Activated CD4-positive, alpha-beta T cell treated with anti-CD3 and anti-CD28 coated beads, Interleukin-10, Interleukin-2, amounts not matched to agents 100 ng/mL and 50 ng/mL, durations not matched to agents 16 hours and 8 hours (primary cell): Measurements from ENCODE around the gene RMC1.
"Not testable (repeated sequence)": the region's sequence is repeated elsewhere in the genome, so short reads cannot be mapped to it uniquely, and the experiment has no call there.

Source experiments
- DNase-seq: peaks from one replicate; pipeline ENCODE4 v3.0.0-alpha.2; 2020

The RMC1 gene

GRCh38 chr18:23536204-23536603, 32.9 kb downstream of the RMC1 start:
- no peak for DNase-seq

DNA sequence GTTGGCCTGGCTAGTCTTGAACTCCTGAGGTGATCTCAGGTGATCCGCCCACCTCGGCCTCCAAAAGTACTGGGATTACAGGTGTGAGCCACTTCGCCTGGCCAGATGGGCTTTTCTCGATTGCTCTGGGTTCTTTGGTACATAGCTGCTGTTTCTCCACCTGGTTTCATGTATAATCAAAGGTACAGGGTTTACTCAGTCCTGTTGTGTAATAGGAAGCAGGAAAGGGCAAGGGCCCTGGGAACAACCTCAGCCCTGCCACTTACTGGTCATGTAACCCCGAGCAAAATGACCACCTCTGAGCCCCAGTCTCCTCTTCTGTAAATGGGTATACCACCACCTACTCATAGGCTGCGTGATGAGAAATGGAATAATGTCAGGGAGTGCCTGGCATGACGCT, 34.0 kb downstream of the RMC1 start:
- no peak for DNase-seq

GRCh38 chr18:23538001-23538400, 34.7 kb downstream of the RMC1 start:
- DNase-seq = no peak

GRCh38 chr18:23538870-23539269, 35.6 kb downstream of the RMC1 start:
- DNase-seq = no peak

DNA sequence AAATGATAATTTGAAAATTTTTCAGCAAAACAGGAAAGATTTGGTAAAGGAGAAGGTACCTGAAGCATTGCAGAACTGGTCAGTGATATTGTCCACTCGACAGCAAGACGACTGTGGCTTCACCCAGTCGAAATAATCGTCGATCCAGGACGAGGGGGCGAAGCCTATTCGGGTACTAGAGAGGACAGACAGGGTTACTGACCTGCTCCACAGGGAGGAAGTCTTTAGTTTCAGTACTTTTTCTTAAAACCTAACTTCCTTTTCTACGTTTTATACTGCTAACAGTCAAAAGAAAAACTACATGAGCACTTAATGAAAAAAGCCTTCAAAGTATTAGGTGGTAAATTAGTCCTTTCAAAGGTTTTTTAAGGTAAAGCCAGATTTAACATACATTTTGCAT, 36.0 kb downstream of the RMC1 start:
- DNase-seq = no peak

GRCh38 chr18:23539911-23540525, 36.7 kb downstream of the RMC1 start:
- DNase-seq = no peak

DNA sequence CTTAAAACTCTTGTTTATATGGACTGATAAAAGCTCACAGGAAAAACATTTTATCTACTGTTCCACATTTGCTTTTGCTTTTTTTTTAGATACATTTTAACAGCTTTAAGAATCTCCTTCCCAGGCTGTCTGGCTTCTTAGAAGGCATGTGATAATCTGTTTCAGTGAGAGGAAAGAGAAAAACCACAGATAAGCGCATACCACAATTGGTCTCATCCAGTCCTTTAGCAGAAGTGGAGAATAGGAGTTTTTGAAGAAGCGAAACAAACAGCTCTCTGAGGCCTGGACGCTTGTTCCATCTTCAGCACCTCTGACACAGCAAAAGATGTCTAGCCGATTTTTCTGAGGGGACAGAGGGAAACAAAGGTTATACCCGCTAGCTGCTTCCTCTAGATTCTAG, 37.6 kb downstream of the RMC1 start:
- peak; percentile 63 for DNase-seq

DNA sequence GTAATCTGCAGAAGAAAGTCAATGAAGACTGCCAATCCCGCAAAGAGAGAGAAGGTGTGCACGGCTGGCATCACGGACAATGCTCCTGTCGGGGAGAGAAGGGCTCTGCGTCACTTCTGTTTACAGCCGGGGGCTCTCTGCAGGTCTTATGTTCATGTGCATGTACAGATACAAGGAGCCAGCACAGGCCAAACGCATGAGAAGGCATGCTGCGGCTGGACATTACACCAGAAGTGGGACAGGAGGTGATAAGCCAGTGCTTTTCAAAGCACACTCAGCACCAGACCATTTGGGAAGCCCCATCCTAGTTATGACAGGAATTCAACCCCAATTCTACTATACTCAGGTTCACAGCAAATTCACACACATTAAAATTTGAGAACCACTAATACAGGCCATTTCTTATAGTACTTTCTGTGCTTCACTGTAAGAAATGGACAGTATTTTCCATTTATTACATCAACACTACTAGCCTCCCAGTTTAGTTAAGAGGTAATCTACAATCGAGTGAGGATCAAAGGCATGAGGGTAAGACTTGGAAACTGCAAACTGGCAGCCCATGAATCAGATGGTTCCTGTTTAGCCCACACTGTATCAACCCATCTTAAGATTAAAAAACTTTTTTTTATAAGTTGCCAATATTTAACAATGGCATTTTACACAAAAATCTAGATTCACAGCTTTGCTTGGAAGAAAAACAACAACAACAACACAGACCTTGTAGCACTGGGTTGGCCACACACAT, 38.2 kb downstream of the RMC1 start:
- no peak for DNase-seq

GRCh38 chr18:23542461-23542860, 39.1 kb downstream of the RMC1 start:
- no peak for DNase-seq

DNA sequence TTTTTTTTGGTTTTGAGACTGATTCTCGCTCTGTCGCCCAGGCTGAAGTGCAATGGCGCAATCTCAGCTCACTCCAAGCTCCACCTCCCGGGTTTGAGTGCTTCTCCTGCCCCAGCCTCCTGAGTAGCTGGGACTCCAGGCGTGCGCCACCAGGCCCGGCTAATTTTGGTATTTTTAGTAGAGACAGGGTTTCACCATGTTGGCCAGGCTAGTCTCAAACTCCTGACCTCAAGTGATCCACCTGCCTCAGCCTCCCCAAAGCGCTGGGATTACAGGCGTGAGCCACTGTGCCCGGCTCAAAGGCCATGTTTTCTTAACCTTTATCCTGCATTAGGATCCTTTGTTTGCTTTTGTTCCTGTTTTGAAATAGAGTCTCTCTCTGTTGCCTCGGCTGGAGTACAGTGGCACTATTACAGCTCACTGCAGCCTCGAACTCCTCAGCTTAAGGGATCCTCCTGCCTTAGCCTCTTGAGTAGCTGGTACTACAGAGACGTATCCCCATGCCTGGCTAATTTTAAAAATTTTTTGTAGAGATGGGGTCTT, 42.0 kb downstream of the RMC1 start:
- DNase-seq = no peak

GRCh38 chr18:23547306-23547705, 44.0 kb downstream of the RMC1 start:
- DNase-seq = no peak

DNA sequence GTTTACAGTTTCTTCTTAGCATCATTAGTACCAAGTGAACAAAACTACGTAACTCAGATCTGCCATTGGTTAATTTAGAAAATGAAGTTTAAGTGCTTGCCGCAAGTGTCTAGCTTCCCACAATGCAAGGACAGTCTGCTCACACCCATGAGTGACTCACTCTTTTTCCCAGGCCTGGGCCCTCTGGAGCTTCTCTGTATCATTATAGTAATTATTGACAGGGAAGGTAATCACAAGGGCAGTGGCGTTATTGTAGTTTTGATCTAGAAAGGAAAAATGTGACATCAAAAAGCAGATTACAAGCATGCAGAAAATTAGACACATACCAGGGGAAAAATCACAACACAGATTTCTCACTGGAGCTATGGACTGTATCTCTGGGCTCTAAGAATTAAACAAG, 44.5 kb downstream of the RMC1 start:
- DNase-seq = no peak

- DNase-seq = no peak
Observed at GRCh38 chr18:23548275-23548674, 45.0 kb downstream of the RMC1 start.

DNA sequence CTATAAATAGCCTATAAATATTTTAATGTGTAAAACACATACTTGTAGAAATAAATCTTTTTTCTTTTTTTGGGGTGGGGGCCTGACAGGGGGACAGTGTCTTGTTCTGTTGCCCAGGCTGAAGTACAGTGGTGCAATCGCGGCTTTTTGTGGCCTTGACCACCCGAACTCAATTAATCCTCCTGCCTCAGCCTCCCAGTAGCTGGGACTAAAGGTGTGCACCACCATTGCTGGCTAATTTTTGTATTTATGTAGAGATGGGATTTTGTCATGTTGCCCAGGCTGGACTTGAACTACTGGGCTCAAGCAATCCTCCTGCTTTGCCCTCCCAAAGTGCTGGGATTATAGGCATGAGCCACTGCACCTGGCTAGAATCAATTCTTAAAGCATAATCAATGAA, 45.4 kb downstream of the RMC1 start:
- DNase-seq = no peak

GRCh38 chr18:23550898-23551297, 47.6 kb downstream of the RMC1 start:
- no peak for DNase-seq

- DNase-seq = no peak
Observed at GRCh38 chr18:23551978-23552377, 48.7 kb downstream of the RMC1 start.

- no peak for DNase-seq
Observed at GRCh38 chr18:23552505-23552904, 49.2 kb downstream of the RMC1 start.

GRCh38 chr18:23553887-23554286, 50.6 kb downstream of the RMC1 start:
- DNase-seq = no peak

DNA sequence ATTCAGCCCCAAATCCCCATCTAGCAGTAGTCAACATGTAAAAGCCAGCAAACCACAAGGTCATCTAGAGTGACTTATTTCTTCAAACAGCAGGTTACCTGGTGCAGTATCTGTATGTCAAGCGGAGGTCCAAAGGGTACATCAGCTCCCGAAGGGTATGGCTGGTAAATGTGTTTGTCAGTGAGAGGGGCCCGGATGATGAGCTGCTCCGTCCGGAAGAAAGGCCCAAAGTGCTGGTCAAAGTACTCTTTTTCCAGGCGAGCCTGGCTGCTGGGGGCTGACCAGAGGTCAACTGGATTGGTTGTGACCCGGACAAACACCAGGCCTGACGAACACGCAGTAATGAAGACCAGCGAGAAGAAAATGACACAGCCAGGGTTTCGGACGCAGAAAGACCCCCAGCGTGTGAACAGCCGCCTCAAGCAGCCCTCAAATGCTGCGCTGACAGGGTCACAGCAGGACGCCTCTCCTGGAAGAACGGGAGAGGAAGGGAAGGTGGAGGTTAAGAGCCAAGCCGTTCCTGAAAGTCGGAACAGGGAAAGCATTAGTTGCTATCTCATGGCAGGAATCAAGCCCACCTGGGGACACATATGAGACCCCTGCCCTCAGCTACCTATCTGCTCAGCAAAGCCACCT, 53.0 kb downstream of the RMC1 start:
- no peak for DNase-seq

GRCh38 chr18:23557511-23557910, 54.2 kb downstream of the RMC1 start:
- DNase-seq = not testable (repeated sequence)

DNA sequence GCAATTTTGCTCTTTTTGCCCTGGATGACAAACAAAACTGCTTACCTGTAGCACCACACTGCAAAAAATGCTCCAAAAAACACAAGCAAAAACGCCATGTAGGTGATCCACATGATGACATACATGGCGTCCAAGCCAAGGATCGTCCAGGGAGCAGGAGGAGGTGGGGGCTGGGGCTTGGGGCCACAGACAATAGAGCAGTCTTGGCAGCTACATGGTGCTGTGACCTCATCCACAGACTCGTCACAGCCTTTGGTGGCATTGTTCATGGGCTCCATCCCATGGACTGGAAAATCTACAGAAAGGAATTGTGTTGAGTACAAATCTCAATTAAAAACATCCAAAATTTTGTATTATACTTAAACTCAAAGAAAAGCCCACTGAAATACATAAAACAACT, 56.9 kb downstream of the RMC1 start:
- no peak for DNase-seq

GRCh38 chr18:23563377-23564043, 60.2 kb downstream of the RMC1 start:
- peak; percentile 53 for DNase-seq

- DNase-seq = no peak
Observed at GRCh38 chr18:23565916-23566547, 62.7 kb downstream of the RMC1 start.
